HG03442 (cell line): ENCODE data around the gene KREMEN1.
"Not testable (repeated sequence)": the region's sequence is repeated elsewhere in the genome, so short reads cannot be mapped to it uniquely, and the experiment has no call there.

Experiments
- ATAC-seq: cut with Tn5 transposase; IDR thresholded peaks from one replicate; pipeline ENCODE4 v1.9.1; 2021; ENCODE audit warnings: mild to moderate bottlenecking, moderate library complexity; ENCODE audit not compliant: unreplicated experiment

Gene KREMEN1

GRCh38 chr22:29098296-29098695 lies 25.5 kb downstream of the KREMEN1 start:
- no peak for ATAC-seq

GRCh38 chr22:29102300-29102699 lies 29.5 kb downstream of the KREMEN1 start:
- no peak for ATAC-seq

- no peak for ATAC-seq
These were observed 30.3 kb downstream of the KREMEN1 start for GRCh38 chr22:29103121-29103520.

GRCh38 chr22:29105468-29105867 lies 32.6 kb downstream of the KREMEN1 start:
- ATAC-seq: no peak

GRCh38 chr22:29106839-29107238 lies 34.0 kb downstream of the KREMEN1 start:
- ATAC-seq: no peak

GRCh38 chr22:29108137-29108536 lies 35.3 kb downstream of the KREMEN1 start:
- no peak for ATAC-seq

- ATAC-seq: no peak
These were observed 37.0 kb downstream of the KREMEN1 start for GRCh38 chr22:29109822-29110221.

- no peak for ATAC-seq
These were observed 38.1 kb downstream of the KREMEN1 start for GRCh38 chr22:29110946-29111345.

- ATAC-seq: no peak
These were observed 39.3 kb downstream of the KREMEN1 start for GRCh38 chr22:29112121-29112520.

GRCh38 chr22:29112681-29113080 lies 39.8 kb downstream of the KREMEN1 start:
- ATAC-seq: no peak

- ATAC-seq: no peak
These were observed 40.5 kb downstream of the KREMEN1 start for GRCh38 chr22:29113319-29113718.

- ATAC-seq: no peak
These were observed 41.6 kb downstream of the KREMEN1 start for GRCh38 chr22:29114392-29114791.

GRCh38 chr22:29115682-29116288 lies 43.0 kb downstream of the KREMEN1 start:
- ATAC-seq: no peak

GRCh38 chr22:29116397-29117123 lies 43.7 kb downstream of the KREMEN1 start:
- no peak for ATAC-seq

GRCh38 chr22:29117799-29118477 lies 45.1 kb downstream of the KREMEN1 start:
- ATAC-seq: no peak

- ATAC-seq: not testable (repeated sequence)
These were observed 47.5 kb downstream of the KREMEN1 start for GRCh38 chr22:29120098-29120912.

GRCh38 chr22:29121124-29121523 lies 48.3 kb downstream of the KREMEN1 start:
- no peak for ATAC-seq

- no peak for ATAC-seq
These were observed 49.2 kb downstream of the KREMEN1 start for GRCh38 chr22:29122041-29122440.

- no peak for ATAC-seq
These were observed 52.1 kb downstream of the KREMEN1 start for GRCh38 chr22:29124777-29125442.

- no peak for ATAC-seq
These were observed 52.6 kb downstream of the KREMEN1 start for GRCh38 chr22:29125443-29125778.

GRCh38 chr22:29125844-29126243 lies 53.0 kb downstream of the KREMEN1 start:
- ATAC-seq: no peak
